Muscle layer of duodenum (tissue), 2 donors: ENCODE results near the gene TBCD.

Experiments used
- H3K27ac ChIP-seq: one replicate; pipeline ENCODE4 v1.7.0; 2013; ENCODE audit warnings: mild to moderate bottlenecking, low read length
- H3K27me3 ChIP-seq: one replicate; pipeline ENCODE4 v1.7.0; 2013; ENCODE audit warnings: low read depth, mild to moderate bottlenecking, control low read depth, low read length
- H3K36me3 ChIP-seq, 2 donors: one replicate each; pipeline ENCODE4 v1.7.0; 2013; ENCODE audit warnings: low read length in 2 of 2, control low read depth in 1 of 2, mild to moderate bottlenecking in 1 of 2; ENCODE audit not compliant: insufficient read depth in 2 of 2, control insufficient read depth in 1 of 2
- H3K4me1 ChIP-seq, 2 donors: one replicate each; pipeline ENCODE4 v1.7.0; 2013; ENCODE audit warnings: low read length in 2 of 2, mild to moderate bottlenecking in 2 of 2, control low read depth in 1 of 2, moderate library complexity in 1 of 2; ENCODE audit not compliant: insufficient read depth in 2 of 2, control insufficient read depth in 1 of 2
- H3K4me3 ChIP-seq, 2 donors: one replicate each; pipeline ENCODE4 v1.7.0; 2013; ENCODE audit warnings: low read length in 2 of 2, low read depth in 1 of 2, mild to moderate bottlenecking in 1 of 2
- H3K9me3 ChIP-seq, 2 donors: one replicate each; pipeline ENCODE4 v1.7.0; 2013; ENCODE audit warnings: low read length in 2 of 2, control low read depth in 1 of 2, mild to moderate bottlenecking in 1 of 2; ENCODE audit not compliant: control insufficient read depth in 1 of 2
- donor health status: healthy.

The TBCD gene

DNA sequence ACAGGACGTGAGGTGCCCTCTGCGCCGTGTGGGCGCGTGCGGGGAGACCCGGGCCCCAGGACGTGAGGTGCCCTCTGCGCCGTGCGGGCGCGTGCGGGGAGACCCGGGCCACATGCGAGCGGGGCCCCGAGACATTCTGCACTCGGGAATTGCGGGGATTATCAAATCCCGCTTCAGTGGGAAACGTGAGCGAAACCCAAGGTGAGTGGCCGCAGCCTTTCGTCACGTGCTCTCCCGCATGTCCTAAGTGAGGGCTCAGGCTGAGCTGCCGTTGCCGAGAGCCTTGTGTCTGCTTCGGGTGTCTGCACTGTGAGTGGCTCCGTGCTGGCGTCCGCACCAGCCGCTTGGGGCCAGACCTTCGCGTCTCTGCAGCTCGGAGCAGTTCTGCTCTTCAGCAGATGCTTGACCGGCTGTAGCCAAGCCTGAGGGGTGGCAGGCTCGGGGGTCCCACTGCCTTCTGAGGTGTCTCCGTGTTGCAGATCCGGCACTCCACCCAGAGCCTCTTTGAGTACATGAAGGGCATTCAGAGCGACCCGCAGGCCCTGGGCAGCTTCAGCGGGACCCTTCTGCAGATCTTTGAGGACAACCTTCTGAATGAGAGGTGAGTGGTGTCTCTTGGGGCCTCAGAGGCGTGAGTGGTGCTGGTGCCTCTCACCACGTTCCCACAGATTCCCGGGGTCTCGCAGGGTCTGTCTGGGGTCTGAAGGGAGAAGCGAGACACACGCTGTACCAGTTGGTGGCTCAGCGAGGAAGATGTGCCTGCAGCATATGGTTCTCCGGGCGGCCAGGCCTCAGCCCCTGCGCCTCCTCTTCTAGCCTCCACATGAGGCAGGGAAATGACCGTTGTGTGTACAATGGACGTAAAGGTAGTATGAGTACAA is 178.4 kb downstream of the TBCD start:
- Histone ChIP-seq H3K4me3 (no peak overlapping the region), H3K4me1 (peaks cover 0 to 5% of the 10 kb centered on the region in 2 donors), H3K27me3 (no peaks in the 10 kb centered on the region), H3K9me3 (no peaks in the 10 kb centered on the region), H3K27ac (no peak overlapping the region), H3K36me3 (peaks cover 34 to 79% of the 10 kb centered on the region in 2 donors)

GRCh38 chr17:82930924-82931698 is 179.2 kb downstream of the TBCD start:
- H3K4me1 ChIP-seq = peaks cover 0 to 5% of the 10 kb centered on the region in 2 donors
- H3K27me3 ChIP-seq = no peaks in the 10 kb centered on the region
- no peaks in the 10 kb centered on the region for H3K9me3 ChIP-seq
- H3K36me3 ChIP-seq = peaks cover 42 to 76% of the 10 kb centered on the region in 2 donors
- H3K27ac ChIP-seq = no peak overlapping the region
- H3K4me3 ChIP-seq = no peak overlapping the region

GRCh38 chr17:82931699-82932517 is 180.0 kb downstream of the TBCD start:
- Histone ChIP-seq H3K27ac (no peak overlapping the region), H3K36me3 (peaks cover 36 to 71% of the 10 kb centered on the region in 2 donors), H3K4me3 (no peak overlapping the region), H3K9me3 (no peaks in the 10 kb centered on the region), H3K27me3 (no peaks in the 10 kb centered on the region), H3K4me1 (peaks cover 0 to 5% of the 10 kb centered on the region in 2 donors)

GRCh38 chr17:82932518-82933310 is 180.8 kb downstream of the TBCD start:
- Histone ChIP-seq H3K4me3 (no peak overlapping the region), H3K36me3 (peaks cover 28 to 71% of the 10 kb centered on the region in 2 donors), H3K4me1 (peaks cover 0 to 5% of the 10 kb centered on the region in 2 donors), H3K27ac (no peak overlapping the region), H3K9me3 (no peaks in the 10 kb centered on the region), H3K27me3 (no peaks in the 10 kb centered on the region)

DNA sequence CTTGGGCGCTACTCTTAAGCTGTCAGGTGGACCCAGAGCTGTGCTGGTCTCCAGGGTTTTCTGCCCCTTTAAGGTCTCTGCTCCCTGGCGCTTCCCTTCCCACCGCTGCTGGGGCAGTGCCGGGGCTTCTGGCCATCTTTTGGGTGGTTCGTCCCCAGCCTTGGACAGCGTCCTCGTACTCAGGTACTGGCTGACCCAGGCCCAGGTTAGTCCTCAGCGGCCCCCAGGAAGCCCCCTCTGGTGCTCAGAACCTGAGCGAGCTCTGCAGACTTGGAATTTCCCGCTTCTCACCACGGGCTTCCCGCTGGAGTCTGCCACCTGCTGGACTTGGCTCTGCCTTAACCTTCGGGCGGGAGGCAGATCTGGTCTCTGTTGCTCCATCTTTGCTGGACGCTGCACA is 182.0 kb downstream of the TBCD start:
- H3K9me3 ChIP-seq = no peaks in the 10 kb centered on the region
- no peak overlapping the region for H3K4me3 ChIP-seq
- peaks cover 22 to 71% of the 10 kb centered on the region in 2 donors for H3K36me3 ChIP-seq
- no peak overlapping the region for H3K27ac ChIP-seq
- peaks cover 0 to 5% of the 10 kb centered on the region in 2 donors for H3K4me1 ChIP-seq
- H3K27me3 ChIP-seq = no peaks in the 10 kb centered on the region

DNA sequence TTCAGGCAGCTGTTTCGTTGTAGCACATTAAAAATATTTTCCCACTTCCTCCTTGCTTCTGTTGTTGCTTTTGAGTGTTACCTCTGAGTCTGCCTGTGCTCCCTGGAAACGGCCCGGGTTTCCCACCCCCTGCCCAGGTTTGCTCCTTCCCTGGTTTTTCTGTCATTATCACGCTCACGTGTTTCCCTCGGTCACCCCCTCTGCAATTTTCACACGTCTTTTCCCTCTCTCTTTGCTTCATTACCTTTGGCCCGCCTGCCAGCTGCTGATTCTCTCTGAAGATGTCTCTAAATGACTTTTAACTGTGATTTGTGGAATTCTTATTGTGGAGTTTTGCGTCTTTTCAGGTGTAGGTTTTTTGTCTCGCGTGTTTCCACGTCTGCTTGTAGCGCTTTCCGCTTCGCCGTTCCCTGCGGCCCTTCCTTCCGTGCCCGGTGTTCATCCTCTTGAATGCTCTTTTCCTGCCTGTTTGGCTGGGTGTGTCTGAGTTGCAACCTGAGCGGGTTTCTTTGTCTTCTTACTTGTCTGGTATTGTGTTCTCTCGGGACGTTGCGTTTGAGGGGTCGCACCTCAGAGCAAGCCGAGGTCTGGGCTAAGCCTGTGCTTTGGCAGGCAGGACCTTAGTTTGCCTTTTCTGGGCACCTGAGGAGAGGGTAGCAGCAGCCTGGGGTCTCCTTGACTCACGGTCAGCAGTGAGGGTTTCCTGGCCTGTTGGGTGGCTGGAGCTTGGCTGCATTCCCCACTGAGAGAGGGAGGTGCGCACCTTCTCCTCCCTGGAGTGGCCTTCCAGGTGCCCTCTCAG is 184.3 kb downstream of the TBCD start:
- no peak overlapping the region for H3K27ac ChIP-seq
- H3K4me3 ChIP-seq = no peak overlapping the region
- H3K27me3 ChIP-seq = no peaks in the 10 kb centered on the region
- peaks cover 0 to 5% of the 10 kb centered on the region in 2 donors for H3K4me1 ChIP-seq
- no peaks in the 10 kb centered on the region for H3K9me3 ChIP-seq
- H3K36me3 ChIP-seq = peaks cover 16 to 69% of the 10 kb centered on the region in 2 donors

GRCh38 chr17:82936768-82937171 is 184.9 kb downstream of the TBCD start:
- peaks cover 0 to 5% of the 10 kb centered on the region in 2 donors for H3K4me1 ChIP-seq
- no peaks in the 10 kb centered on the region for H3K9me3 ChIP-seq
- no peaks in the 10 kb centered on the region for H3K27me3 ChIP-seq
- H3K4me3 ChIP-seq = no peak overlapping the region
- peaks cover 19 to 71% of the 10 kb centered on the region in 2 donors for H3K36me3 ChIP-seq
- no peak overlapping the region for H3K27ac ChIP-seq

DNA sequence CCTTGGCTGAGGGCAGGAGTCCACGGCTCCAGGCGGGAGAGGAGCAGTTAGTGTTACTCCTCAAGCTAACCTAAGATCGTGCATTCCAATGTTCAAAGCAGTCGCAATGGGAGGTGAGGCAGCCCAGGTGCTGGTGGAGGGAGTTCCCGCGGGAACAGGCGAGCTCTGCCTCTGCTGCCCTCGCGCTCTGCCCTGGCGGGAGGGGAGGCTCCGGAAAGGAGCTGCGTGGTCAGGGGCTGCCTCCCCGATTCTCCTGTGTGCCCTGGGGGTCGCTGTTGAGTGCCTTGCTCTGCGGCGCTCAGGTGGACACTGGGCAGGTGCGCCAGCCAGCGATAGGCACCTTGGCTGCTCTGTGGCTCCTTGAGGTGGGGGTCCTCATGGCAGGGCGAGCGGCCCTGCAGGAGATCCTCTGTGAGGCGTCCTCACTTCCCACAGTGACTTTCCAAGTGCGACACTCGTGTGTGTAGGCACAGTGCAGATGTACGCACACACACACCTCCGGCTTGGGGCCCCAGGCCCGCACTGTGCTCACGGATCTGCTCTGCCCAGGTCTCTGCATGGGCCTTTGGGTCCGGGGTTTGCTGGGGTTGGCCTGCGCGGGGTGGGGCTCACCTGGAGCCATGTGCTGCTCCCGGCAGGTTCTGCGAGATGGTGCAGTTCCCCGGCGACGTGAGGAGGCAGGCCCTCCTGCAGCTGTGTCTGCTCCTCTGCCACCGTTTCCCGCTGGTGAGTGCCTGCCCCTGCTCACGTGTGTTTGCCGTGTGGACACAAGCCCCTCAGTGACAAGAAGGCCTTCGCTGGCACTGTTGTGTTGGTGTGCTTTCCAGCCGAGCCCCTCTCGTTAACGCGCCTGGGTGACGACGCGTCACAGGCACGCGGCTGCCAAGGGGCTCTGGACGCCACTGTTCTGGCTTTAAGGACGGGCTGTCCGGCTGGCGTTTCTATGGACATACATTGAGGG is 185.8 kb downstream of the TBCD start:
- Histone ChIP-seq H3K4me3 (no peak overlapping the region), H3K4me1 (no peaks in the 10 kb centered on the region), H3K9me3 (no peaks in the 10 kb centered on the region), H3K27me3 (no peaks in the 10 kb centered on the region), H3K27ac (no peak overlapping the region), H3K36me3 (peaks cover 19 to 79% of the 10 kb centered on the region in 2 donors)

DNA sequence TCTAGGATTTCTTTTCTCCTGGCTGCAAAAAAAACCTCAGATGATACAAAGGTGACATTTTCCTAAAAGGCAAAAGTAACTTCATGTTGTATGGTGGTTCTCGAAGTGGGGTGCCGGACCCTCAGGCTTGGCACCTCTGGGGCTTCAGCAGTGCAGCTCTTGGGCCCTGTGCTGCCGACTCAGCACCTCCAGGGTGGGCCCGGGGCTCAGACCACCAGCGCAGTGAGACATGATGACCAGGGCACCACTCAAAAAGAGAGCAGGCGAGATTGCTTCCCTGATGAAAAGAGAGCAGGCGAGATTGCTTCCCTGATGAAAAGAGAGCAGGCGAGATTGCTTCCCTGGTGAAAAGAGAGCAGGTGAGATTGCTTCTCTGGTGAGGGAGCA is 186.6 kb downstream of the TBCD start:
- Histone ChIP-seq H3K4me1 (no peaks in the 10 kb centered on the region), H3K4me3 (no peak overlapping the region), H3K27me3 (no peaks in the 10 kb centered on the region), H3K27ac (no peak overlapping the region), H3K9me3 (peaks cover 0 to 4% of the 10 kb centered on the region in 2 donors), H3K36me3 (peaks cover 24 to 80% of the 10 kb centered on the region in 2 donors)
